Measurements from ENCODE around the gene TNRC6A. TPM values are rescaled to one million over a fixed set of nuclear protein-coding genes. Genes with fewer than 3 reads are reported as not detected.
"Not testable (repeated sequence)": the region's sequence is repeated elsewhere in the genome, so short reads cannot be mapped to it uniquely, and the experiment has no call there.

TNRC6A gene
- polyA plus RNA-seq (ENCODE audit: insufficient read length in 4 of 4), result 10 to 100 TPM; 46.7 to 77.3 (median 54.7) TPM

GRCh38 chr16:24729243-24729950 lies at the start of gene TNRC6A:
Gene TNRC6A, plus strand, starts transcription at chr16:24729651. Its CDS starts 191 bp downstream, at chr16:24729842.
- DNase-seq (ENCODE audit: low read depth in 4 of 4, low spot score in 3 of 4), result peak; percentile 71 to 81 (median 71)

DNA sequence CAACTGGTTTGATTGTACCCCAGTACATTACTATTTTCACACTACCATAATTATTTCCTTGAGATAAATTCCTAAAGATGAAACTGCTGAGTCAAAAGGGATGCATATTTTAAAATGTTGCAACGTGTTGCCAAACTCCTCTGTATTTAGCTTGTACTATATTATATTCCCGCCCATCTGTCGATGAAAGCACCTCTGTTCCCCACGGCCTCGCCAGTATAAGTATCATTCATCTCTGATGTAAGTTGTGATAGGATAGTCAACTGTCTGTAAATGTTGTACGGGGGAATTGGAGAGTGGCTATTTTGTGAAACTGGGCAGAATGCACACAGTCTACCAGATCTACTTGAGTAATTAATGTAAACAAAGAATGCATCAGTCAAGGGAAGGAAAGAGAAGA lies 47.7 kb upstream of the TNRC6A start:
- DNase-seq (ENCODE audit: low read depth in 4 of 4, low spot score in 3 of 4), result no peak

DNA sequence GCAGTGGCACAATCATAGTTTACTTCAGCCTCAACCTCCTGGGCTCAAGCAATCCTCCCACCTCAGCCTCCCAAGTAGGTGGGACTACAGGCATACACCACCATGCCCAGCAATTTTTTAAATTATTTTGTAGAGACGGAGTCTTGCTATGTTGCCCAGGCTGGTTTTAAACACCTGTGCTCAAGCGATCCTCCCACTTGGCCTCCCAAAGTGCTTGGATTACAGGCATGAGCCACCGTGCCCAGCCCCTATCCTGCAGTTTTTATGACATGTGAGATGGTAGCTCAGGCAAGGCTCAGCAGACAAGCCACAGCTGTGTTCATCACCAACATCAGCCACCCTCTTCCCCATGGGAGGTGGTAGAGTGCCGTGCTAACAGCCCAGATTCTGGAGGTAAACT lies 46.2 kb upstream of the TNRC6A start:
- no peak for DNase-seq (ENCODE audit: low read depth in 4 of 4, low spot score in 3 of 4)

GRCh38 chr16:24683847-24684493 lies 45.5 kb upstream of the TNRC6A start:
- no peak for DNase-seq (ENCODE audit: low read depth in 4 of 4, low spot score in 3 of 4)

DNA sequence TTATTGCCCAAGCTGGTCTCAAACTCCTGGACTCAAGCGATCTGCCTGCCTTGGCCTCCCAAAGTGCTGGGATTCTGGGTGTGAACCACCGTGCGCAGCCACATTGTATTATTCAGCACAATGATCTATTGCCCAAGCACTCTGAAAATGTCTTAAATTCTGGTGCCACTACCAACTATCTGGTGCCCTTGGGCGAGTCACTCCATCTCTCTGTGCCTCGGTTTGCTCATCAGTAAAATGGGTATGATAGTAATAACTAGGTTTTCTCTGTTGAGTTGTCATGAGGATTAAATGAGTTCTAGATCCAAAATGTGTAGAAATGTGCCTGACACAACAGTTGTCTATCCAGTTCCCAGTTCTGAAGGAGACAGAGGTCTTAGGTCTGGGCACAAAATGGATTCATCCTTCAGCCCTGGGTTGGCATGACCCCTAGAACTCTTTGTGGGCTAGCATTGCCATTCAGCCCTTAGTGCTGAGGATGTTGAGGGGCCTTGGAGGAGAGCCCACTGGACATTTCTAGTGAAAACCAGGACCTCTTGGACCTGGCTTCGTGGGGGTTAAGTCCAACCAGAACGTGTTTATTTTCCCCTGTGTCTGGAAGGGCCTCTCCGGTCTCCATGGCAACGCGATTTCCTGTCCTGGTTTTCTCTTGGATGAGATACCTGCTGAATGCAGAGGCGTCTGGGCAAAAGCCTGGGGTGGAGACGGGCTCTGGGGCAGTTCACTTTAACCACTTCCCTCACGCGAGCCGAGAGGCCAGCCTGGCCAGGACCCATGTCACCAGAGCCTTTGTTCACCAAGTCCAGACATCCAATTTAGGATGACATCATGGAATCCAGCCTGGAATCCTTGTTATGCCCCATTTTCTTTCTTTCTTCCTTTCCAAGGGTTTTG lies 43.7 kb upstream of the TNRC6A start:
- DNase-seq (ENCODE audit: low read depth in 4 of 4, low spot score in 3 of 4), result peak in 3 of 4 donors; percentile 51 to 67 (median 59)

- DNase-seq (ENCODE audit: low read depth in 4 of 4, low spot score in 3 of 4), result no peak
These were observed 42.8 kb upstream of the TNRC6A start for GRCh38 chr16:24686678-24687077.

GRCh38 chr16:24688359-24688758 lies 41.1 kb upstream of the TNRC6A start:
- DNase-seq (ENCODE audit: low read depth in 4 of 4, low spot score in 3 of 4), result no peak

DNA sequence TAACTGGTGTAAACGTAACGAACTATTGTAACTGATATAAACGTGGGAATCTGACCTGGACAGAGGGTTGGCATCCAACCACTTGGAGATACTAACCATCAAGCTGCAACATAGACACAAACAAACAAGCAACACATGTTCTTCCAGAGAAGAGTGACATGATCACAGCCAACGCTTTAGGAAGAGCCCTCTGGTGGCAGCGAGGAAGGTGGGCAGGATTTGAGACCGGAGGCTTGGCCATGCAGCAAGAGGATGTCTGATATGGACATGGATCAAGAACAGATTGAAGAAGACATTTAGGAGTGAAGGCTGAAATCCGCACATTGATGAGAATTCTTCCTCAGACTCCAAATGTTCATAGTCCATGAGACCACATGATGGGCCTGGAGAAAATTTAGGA lies 40.3 kb upstream of the TNRC6A start:
- no peak for DNase-seq (ENCODE audit: low read depth in 4 of 4, low spot score in 3 of 4)

DNA sequence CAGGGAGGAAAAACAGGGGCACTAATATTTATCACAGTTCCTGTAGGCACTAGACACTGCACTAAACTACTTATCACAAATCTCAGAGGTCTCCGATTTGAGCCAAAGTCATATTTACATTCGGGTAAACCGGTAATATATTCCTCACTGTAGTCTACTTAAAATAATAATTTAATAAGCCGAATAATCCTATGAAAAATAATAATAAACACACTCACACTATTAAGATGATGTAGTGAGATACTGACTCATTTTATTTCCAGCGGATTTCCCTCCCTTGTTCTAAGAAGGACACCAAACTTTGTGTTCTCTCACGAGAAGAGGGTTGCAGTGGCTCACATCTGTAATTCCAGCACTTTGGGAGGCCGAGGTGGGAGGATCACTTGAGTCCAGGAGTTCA lies 36.6 kb upstream of the TNRC6A start:
- no peak for DNase-seq (ENCODE audit: low read depth in 4 of 4, low spot score in 3 of 4)

DNA sequence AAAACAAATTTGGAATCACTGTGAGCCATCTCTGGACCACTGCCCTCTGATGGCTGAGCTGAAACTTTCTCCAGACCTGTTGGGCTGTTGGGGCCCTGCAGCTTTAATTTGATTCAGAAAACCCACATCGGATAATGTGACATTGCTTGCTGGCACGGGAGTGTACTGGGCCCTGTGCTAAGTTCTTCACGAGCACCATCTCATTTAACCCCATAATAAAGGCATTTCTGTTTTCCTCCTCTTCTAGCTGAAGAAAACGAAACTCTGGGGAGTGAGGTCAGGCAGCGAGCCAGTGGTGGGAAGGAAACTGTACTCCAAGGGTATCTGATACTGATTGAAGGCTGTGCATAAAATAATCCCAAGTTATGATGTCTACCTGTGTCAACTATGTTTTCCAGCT lies 34.5 kb upstream of the TNRC6A start:
- DNase-seq (ENCODE audit: low read depth in 4 of 4, low spot score in 3 of 4), result no peak

DNA sequence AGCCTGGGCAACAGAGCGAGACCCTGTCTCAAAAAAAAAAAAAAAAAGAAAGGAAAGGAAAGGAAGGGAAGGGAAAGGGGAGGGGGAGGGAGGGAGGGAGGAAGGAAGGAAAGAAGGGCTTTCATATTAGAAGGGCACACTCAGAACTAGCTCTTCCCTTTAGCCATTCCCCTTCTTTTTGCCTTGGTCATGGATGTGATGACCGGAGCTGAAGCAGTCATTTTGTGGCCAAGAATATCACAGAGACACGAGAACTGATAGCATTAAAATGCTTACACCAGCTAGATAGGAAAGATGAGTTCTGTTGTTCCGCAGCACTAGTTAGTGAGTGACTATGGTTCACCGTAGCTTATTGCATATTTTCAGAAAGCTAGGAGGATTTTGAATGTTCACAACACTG lies 32.8 kb upstream of the TNRC6A start:
- no peak for DNase-seq (ENCODE audit: low read depth in 4 of 4, low spot score in 3 of 4)

DNA sequence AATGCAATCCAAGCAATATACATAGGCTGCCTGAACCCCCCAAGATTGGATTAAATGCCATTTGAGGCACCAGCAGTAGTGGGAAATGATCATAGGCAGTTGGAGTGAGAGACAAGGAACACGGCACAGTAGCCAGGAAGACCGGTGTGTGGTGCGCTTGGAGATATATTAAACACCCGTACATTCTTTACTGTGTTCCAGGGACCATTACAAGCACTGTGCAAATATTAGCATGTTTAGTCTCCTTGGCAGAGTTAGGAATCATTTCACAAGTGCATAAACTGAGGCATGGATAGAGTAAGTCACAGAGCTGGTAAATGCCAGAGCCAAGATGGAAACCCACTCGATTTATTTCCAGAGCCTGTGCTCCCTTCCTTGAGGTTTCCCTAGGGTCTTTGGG lies 31.1 kb upstream of the TNRC6A start:
- DNase-seq (ENCODE audit: low read depth in 4 of 4, low spot score in 3 of 4), result no peak

- no peak for DNase-seq (ENCODE audit: low read depth in 4 of 4, low spot score in 3 of 4)
These were observed 30.2 kb upstream of the TNRC6A start for GRCh38 chr16:24699151-24699723.

- DNase-seq (ENCODE audit: low read depth in 4 of 4, low spot score in 3 of 4), result no peak
These were observed 28.7 kb upstream of the TNRC6A start for GRCh38 chr16:24700549-24701392.

DNA sequence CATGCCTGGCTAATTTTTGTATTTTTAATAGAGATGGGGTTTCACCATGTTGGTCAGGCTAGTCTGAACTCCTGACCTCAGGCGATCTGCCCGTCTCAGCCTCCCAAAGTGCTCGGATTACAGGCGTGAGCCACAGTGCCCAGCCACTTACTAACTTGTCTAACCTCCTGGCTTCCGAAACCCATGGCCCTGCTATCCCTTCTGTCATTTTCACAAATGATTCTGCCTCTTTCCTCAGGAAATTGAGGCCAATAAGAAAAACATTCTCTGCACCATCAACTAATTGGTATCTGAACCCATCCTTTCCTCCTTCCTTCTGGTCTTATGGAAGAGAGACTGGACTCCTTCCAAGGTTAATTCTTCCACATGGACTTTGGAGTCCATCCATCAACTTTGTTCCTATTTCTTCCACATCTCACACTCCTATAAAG lies 27.9 kb upstream of the TNRC6A start:
- no peak for DNase-seq (ENCODE audit: low read depth in 4 of 4, low spot score in 3 of 4)

GRCh38 chr16:24707760-24708159 lies 21.7 kb upstream of the TNRC6A start:
- DNase-seq (ENCODE audit: low read depth in 4 of 4, low spot score in 3 of 4), result not testable (repeated sequence)

GRCh38 chr16:24713379-24713778 lies 16.1 kb upstream of the TNRC6A start:
- DNase-seq (ENCODE audit: low read depth in 4 of 4, low spot score in 3 of 4), result no peak

DNA sequence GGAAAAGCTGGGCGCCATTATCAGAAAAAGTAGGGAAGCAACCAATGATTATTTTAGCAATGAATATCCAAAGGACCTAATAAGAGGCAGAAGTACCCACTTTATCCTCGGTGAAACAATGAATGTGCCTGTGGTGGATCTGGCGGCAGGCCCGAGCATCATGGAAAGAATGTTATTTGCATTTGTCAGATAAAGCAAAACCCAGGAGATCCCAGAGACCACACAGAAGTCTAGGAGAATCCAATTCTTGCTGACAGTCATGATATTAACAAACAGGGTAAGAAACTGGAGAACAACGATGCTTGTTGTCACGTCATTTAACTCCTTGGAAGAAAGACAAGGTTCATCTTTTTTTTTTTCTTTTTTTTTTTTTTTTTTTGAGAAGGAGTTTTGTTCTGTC lies 12.0 kb upstream of the TNRC6A start:
- DNase-seq (ENCODE audit: low read depth in 4 of 4, low spot score in 3 of 4), result no peak

DNA sequence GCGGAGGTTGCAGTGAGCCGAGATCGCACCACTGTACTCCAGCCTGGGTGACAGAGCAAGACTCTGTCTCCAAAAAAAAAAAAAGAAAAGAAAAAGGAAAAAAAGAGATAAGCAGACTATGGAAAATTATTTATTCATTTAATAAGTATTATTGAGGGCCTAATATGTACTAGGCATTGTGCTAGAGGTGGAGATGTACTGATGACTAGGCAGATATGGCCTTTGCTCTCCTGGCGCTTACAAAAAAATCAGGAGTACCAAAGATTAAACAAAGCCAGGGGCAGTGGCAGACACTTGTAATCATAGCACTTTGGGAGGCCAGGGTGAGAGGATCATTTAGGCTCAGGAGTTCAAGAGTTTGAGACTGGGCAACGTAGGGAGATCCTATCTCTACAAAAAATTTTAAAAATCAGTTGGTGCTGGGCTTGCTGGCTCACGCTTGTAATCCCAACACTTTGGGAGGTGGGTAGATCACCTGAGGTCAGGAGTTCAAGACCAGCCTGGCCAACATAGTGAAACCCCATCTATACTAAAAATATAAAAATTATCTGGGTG lies 10.4 kb upstream of the TNRC6A start:
- no peak for DNase-seq (ENCODE audit: low read depth in 4 of 4, low spot score in 3 of 4)

GRCh38 chr16:24721830-24722238 lies 7.6 kb upstream of the TNRC6A start:
- no peak for DNase-seq (ENCODE audit: low read depth in 4 of 4, low spot score in 3 of 4)
